Left lung (tissue), 10 donors: ENCODE results near the gene HSP90AA1. TPM values are rescaled to one million over a fixed set of nuclear protein-coding genes. Genes with fewer than 3 reads are reported as not detected.
"Not testable (repeated sequence)": the region's sequence is repeated elsewhere in the genome, so short reads cannot be mapped to it uniquely, and the experiment has no call there.

Experiments
- ATAC-seq: fragments of 200-7000 bp; cut with Tn5 transposase; one replicate; pipeline ENCODE4 v1.9.1; 2020; ENCODE audit warnings: moderate library complexity
- DNase-seq, 4 donors: peaks; one replicate each; pipeline ENCODE4 v3.0.0-alpha.2; 2013 to 2020
- H3K27ac ChIP-seq, 2 donors: fragments of 200-600 bp; sonication (generic) in 1 of 2; one replicate each; pipeline versions ENCODE4 v1.5.0 to v1.8.0; 2020 to 2021
- H3K27me3 ChIP-seq, 2 donors: fragments of 200-600 bp; sonication (generic) in 1 of 2; one replicate each; pipeline versions ENCODE4 v1.5.0 to v1.8.0; 2020 to 2021
- H3K36me3 ChIP-seq, 2 donors: fragments of 200-600 bp; sonication (generic) in 1 of 2; one replicate each; pipeline versions ENCODE4 v1.5.0 to v1.8.0; 2020 to 2021
- H3K4me1 ChIP-seq, 2 donors: fragments of 200-600 bp; one replicate each; pipeline ENCODE4 v1.8.0; 2021
- H3K4me3 ChIP-seq, 2 donors: fragments of 200-600 bp; sonication (generic) in 1 of 2; one replicate each; pipeline versions ENCODE4 v1.5.0 to v1.8.0; 2020 to 2021; ENCODE audit warnings: mild to moderate bottlenecking in 1 of 2
- H3K9me3 ChIP-seq, 2 donors: fragments of 200-600 bp; sonication (generic) in 1 of 2; one replicate each; pipeline versions ENCODE4 v1.5.0 to v1.8.0; 2020 to 2021
- intact Hi-C, 2 donors: fragments of 100-400 bp; cut with DNase I; formaldehyde crosslinking; loops; one replicate each; pipeline versions ENCODE4 v1.11.2 to v1.14.2; 2022
- polyA plus RNA-seq, 6 donors: library from polyadenylated mRNA; unstranded; fragments of 120-200 nt; gene quantifications; one replicate each; pipeline ENCODE4 v1.2.1, GENCODE V29; 2013; ENCODE audit not compliant: insufficient read length in 6 of 6
- total RNA-seq, 2 donors: library from RNA; stranded (reverse); fragmentation: NEBNext Ultra II Directional; extraction: Animal tissue kit (Norgen Biotek cat#: 25700); gene quantifications; one replicate each; pipeline ENCODE4 v1.2.1, GENCODE V29; 2021
- TF ChIP-seq, protein P1 (sequence below), 2 donors: fragments of 200-600 bp; sonication (generic) in 1 of 2; IDR thresholded peaks; one replicate each; pipeline versions ENCODE4 v1.5.0 to v1.8.0; 2021; ENCODE audit warnings: antibody characterized with exemption in 2 of 2
- donor health status: DM: no; HTN: yes; CAD: no.
- donor health status: DM: no; HTN: no; CAD: no.

HSP90AA1 gene
- total and polyA plus RNA-seq, 8 donors, result 515 to 760 (median 630) TPM

DNA sequence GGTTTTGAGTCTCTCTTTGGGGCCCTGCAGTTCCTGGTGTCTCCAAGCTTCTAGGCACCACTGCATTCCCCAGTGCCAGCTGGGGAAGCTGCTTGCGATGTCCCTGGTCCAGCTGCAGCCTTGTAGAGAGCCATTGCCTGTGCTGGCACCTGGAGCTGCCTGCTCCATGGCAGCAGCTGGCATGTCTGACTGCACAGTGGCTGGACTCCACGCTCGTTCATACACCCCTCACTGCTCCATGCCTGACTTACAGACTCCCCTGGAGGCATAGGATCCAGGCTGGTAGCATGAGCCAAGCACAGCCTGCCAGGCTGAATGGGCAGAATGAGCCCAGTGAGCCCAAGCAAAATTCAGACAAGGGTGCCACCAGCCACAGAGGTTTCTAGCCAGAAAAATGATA lies 31.0 kb upstream of the HSP90AA1 start:
- TF ChIP-seq, protein P1, sequence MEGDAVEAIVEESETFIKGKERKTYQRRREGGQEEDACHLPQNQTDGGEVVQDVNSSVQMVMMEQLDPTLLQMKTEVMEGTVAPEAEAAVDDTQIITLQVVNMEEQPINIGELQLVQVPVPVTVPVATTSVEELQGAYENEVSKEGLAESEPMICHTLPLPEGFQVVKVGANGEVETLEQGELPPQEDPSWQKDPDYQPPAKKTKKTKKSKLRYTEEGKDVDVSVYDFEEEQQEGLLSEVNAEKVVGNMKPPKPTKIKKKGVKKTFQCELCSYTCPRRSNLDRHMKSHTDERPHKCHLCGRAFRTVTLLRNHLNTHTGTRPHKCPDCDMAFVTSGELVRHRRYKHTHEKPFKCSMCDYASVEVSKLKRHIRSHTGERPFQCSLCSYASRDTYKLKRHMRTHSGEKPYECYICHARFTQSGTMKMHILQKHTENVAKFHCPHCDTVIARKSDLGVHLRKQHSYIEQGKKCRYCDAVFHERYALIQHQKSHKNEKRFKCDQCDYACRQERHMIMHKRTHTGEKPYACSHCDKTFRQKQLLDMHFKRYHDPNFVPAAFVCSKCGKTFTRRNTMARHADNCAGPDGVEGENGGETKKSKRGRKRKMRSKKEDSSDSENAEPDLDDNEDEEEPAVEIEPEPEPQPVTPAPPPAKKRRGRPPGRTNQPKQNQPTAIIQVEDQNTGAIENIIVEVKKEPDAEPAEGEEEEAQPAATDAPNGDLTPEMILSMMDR (IDR thresholded peaks at IDR 0.05), result no peak
- Histone ChIP-seq H3K4me3 (no peak overlapping the region), H3K27me3 (no peaks in the 10 kb centered on the region), H3K4me1 (no peaks in the 10 kb centered on the region), H3K36me3 (no peaks in the 10 kb centered on the region), H3K27ac (no peak overlapping the region), H3K9me3 (peaks cover 0 to 10% of the 10 kb centered on the region in 2 donors)
- intact Hi-C loops, result no loop called here
- DNase-seq (no peak), ATAC-seq (no peak)

DNA sequence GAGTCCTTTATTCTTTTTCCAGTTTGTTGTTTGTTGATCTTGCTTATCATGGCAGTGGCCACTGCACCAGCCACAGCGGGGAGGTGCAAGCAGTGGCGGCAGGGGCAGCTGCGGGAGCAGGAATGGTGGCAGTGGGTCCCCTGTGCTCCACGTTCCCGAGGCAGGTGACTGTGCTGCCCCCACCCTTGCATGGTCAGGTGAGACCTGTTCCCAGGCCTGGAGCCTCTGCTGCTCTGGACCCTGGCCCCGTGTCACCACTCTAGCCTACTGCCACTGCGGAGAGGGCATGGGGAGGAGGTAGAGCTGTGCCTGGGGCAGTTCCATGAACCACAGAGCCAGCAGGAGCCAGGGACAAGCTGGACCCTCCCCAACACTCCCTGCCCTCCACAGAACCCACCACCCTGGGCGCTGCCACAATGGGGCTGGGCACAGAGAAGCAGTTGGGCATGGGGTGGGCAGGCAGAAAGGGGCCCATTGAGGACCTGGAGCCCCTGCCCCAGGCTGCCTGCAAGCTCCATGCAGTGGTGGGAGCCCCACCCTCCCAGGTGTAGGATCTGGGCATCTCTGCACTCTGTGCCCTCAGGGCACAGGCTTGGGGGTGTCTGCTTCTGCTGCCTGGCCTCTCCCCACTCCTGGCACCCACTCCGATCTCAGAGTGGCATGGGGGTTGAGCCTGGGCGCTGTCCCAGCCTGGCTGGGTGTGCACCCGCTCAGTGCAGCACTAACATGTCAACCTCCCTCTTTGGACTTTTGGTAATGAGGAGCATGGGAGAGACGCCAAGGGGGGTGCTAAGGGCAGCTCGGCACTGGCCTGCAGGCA lies 29.7 kb upstream of the HSP90AA1 start:
- intact Hi-C loops, result no loop called here
- TF ChIP-seq, protein P1 (IDR thresholded peaks at IDR 0.05), result no peak
- no peak overlapping the region for H3K4me3 ChIP-seq
- H3K9me3 ChIP-seq, result peaks cover 0 to 10% of the 10 kb centered on the region in 2 donors
- H3K27me3 ChIP-seq, result no peaks in the 10 kb centered on the region
- H3K4me1 ChIP-seq, result no peaks in the 10 kb centered on the region
- no peak for DNase-seq
- no peak for ATAC-seq
- no peaks in the 10 kb centered on the region for H3K36me3 ChIP-seq
- no peak overlapping the region for H3K27ac ChIP-seq

DNA sequence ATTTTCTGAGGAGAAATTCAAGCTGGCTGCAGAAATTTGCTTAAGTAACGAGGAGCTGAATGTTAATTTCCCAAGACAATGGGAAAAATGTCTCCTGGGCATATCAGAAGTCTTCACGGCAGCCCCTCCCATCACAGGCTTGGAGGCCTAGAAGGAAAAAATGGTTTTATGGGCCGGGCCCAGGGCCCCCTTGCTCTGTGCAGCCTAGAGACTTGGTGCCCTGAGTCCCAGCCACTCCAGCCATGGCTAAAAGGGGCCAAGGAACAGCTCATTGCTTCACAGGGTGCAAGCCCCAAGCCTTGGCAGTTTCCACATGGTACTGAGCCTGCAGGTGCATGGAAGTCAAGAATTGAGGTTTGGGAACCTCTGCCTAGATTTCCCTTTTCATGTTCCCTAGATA lies 24.3 kb upstream of the HSP90AA1 start:
- no peak overlapping the region for H3K4me3 ChIP-seq
- ATAC-seq, result no peak
- intact Hi-C loops, result no loop called here

DNA sequence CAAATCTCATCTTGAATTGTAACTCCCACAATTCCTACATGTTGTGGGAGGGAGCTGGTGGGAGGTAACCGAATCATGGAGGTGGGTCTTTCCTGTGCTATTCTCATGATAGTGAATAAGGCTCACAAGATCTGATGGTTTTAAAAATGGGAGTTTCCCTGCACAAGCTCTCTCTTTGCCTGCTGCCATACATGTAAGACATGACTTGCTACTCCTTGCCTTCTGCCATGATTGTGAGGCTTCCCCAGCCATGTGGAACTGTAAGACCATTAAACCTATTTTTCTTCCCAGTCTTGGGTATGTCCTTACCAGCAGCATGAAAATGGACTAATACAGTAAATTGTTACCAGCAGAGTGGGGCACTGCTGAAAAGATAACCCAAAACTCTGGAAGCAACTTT lies 22.5 kb upstream of the HSP90AA1 start:
- ATAC-seq, H3K27me3 ChIP-seq, DNase-seq, H3K4me3 ChIP-seq, H3K9me3 ChIP-seq, H3K4me1 ChIP-seq, intact Hi-C loops, H3K27ac ChIP-seq, H3K36me3 ChIP-seq: not testable (repeated sequence)

More for the DNA sequence above, 24.3 kb upstream of the HSP90AA1 start:
- TF ChIP-seq, protein P1 (IDR thresholded peaks at IDR 0.05), result no peak
- Histone ChIP-seq H3K27me3 (no peaks in the 10 kb centered on the region), H3K36me3 (no peaks in the 10 kb centered on the region), H3K27ac (no peak overlapping the region), H3K9me3 (peaks cover 0 to 3% of the 10 kb centered on the region in 2 donors), H3K4me1 (peaks cover 0 to 8% of the 10 kb centered on the region in 2 donors)
- no peak for DNase-seq

DNA sequence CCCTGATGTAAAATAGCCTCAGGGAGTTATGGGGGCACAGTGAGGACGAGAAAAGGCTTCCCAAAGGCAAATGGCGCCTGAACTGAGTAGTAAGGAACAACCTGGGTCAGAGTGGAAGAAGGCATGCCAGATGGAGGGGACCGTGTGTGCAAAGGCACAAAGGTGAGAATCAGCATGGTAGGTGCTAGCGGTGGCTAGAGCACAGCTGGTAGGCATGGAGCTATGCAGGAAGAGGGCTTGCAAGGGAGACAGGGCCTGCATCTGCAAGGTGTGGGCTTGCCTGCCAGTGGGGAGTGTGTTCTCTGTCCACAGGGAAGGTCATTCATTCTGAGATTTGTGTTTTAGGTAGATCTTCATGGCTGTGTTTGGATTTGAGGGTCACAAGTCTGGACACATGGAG lies 18.5 kb upstream of the HSP90AA1 start:
- TF ChIP-seq, protein P1 (IDR thresholded peaks at IDR 0.05), result no peak
- Histone ChIP-seq H3K36me3 (no peaks in the 10 kb centered on the region), H3K27me3 (no peaks in the 10 kb centered on the region), H3K9me3 (no peaks in the 10 kb centered on the region), H3K4me3 (no peak overlapping the region), H3K27ac (no peak overlapping the region), H3K4me1 (peaks cover 0 to 10% of the 10 kb centered on the region in 2 donors)
- intact Hi-C loops, result no loop called here
- ATAC-seq (no peak), DNase-seq (no peak)
